Cerebellar cortex (tissue), 1 donor: ENCODE measurements around the gene RIMKLB.

Experiments used
- DNase-seq: peaks from one replicate; pipeline ENCODE4 v3.0.0-alpha.2; 2015; ENCODE audit warnings: low spot score

Gene RIMKLB, protein sequence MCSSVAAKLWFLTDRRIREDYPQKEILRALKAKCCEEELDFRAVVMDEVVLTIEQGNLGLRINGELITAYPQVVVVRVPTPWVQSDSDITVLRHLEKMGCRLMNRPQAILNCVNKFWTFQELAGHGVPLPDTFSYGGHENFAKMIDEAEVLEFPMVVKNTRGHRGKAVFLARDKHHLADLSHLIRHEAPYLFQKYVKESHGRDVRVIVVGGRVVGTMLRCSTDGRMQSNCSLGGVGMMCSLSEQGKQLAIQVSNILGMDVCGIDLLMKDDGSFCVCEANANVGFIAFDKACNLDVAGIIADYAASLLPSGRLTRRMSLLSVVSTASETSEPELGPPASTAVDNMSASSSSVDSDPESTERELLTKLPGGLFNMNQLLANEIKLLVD

DNA sequence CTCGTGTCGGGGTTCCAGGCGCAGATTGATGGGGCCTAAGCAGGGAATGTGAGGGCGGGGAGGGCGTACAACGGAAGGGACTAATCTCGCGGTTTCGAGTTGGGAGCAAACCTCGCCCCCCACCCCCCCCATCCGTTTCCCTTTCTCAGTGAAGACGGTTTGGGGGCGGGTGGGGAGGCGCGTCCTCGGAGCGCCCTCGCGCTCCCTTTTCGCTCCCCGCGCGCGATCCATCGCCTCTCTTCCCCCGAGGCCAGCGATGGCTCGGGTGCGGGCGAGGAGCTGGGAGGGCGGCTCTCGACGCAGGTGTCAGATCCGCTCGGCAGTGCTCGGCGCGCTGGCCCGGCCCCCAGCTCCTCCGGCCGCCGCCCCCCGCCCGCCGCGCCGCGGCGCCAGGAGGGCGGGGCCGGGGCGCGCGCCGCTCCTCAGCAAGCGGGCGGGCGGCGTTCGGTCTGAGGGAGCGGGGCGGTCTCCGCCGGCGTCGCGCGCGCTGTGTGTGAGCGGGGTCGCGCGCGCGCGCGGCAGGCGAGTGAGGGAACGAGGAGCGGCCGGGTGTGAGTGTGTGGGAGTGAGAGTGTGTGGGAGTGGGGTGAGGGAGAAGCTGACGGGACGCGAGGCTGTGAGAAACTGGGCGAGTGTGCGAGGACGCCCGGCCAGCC is at the start of gene RIMKLB:
Gene RIMKLB, plus strand, starts transcription at position 516 of the 656 bp plus-strand sequence. CDS start 15,876 bp downstream, outside the sequence.
- peak; percentile 74 for DNase-seq

DNA sequence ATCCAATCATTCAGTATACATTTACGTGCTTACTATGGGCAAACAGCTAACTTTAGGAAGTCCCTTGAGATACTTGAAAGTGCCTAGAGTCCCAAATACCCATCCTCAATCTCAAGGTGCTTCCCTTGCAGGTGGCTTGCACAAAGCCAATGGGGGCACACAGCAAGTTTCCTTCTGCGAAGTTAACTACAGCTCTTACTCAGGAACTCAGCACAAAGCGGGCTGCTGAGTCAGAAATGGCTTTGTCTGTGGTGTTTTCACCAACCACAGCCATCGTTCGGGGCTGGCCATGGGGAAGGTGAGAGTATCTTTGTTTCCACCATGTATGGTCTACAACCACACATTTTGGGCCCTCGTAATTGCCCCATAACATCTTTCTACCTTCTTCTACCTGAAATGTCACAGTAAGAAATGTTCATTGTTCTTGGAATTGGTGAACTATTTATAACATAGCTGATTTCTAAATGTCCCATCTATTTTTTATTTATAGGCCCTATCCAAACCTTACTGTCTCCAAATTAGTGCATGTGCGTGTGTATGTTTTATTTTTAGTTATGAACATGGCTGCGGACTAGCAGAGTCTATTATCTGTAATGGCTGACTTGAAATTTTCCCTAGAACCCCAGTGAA is 49.1 kb upstream of the RIMKLB start:
- no peak for DNase-seq

DNA sequence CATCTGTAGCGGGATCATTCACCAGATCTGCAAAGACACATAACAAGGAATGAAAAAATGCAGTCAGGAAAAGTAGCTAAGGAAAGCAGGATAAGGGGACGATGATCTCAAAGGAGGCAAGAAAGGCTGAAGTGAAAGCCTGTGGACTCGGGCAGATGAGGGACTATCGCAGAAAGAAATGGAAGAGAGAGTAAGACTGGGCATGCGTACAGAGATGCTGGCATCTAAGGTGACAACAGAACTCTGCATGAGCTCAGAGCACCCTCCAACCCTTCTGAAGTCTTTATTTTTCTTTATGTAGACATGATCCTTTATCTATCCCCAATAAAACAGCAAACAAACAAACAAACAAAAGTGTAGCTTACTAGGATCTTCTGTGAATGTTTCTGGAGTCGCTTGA is 42.4 kb upstream of the RIMKLB start:
- no peak for DNase-seq

DNA sequence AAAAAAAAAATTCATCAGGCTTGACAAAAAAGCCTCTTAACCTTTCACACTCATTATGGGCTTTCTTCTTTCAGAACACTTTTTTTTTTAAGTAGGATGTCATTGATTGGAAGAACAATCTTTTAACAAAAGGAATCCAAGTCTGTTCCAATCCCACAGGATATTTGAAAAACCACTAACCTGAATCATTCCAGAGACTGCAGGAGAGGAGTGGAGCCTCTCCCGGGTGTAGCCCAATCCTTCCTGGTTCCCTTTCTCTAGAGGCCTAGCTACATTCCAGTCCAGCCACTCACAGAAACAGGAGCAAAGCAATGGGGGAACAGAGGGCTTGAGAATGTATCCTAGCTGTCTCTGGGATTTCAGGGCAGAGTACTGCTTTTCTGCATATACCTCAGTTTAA is 39.4 kb upstream of the RIMKLB start:
- DNase-seq = no peak

DNA sequence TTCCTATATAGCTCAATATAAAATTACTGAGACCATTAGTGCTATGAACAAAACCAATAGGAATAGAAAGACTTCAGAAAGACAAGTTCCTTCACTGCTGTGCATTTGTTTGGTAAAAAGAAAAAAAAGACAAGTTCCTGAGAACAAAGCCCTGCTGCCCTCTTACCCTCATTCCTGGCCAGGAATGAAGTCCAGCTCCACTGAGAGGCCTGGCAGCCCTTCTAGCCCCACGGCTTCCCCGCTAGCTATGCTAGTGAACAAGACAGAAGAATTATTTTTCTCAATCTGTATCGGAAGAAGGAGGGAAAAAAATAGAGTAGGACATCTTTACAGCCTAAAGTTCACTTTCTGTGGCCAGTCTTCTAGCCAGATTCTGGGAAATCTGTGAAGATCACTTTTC is 36.8 kb upstream of the RIMKLB start:
- DNase-seq = no peak

DNA sequence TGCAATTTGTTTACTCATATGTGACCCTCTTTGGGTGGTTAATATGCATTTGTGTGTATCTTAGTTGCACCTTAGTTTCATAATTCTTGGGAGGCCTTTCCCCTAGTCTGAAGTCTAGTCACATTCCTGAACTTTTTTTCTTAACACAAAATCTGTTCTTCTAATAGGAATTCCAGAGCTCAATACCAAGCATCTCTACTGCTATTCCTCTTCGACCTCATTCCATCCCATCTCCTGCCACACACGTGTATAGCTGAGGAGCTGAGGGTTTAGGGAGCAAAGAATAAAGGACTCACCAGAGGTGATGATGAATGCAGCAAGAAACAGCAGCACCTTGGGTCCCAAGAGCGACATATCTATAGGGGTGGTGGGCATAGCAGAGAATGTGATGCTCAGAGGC is 36.0 kb upstream of the RIMKLB start:
- no peak for DNase-seq

DNA sequence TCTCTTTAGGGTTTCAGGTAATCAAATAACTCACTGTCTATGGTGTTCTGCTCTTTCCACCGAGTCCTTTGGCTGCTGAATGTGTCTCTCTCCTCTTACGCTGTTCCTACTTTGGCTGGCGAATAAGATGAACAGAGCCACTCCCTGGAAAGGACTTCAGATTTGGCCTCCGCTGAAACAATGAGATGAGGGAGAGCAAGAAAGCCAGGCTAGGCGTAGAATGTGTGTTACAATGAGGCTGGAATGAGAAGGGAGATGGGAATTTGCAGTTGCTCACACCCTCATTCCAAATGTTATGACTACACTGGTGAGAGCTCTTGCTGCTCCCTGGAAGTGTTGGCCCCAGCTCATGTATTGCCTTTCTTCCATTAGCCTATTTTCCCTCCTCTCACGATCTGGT is 35.2 kb upstream of the RIMKLB start, which contains the start of gene MFAP5:
Gene MFAP5, minus strand, starts transcription at position 234 of the 400 bp plus-strand sequence. CDS start 722 bp downstream, outside the sequence.
- no peak for DNase-seq

DNA sequence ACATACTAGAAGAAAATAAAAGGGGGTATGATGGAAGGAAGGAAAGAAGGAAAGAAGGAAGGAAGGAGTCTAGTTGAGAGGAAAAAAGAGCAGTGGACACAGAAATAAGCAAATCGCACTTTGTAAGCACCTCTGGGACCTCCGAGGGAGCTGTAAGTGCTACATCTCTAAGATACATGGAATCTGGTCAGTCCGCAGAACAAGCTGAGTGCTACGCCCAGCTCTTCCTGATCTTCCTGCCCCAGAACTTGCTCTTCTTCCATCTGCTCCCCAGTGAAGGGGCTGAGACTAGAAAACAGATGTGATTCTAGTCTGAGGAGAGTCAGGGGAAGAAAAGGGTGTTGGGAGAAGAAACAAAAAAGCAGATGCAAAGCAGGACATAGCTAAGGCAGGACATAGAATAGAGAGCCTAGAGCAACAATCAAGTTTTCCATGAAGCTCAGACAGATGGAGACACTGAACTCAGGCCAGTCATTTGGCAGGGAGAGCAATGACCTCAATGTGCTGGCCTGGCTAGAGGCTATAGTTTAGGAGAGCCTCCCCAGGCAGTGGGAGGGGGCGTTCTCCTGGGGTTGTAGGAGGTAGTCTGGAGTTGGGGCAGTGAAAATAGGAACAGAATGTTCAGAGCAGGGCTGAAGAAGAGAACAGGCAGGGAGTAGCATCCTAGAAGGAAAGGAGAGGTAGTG is 33.4 kb upstream of the RIMKLB start:
- peak; percentile 54 for DNase-seq

DNA sequence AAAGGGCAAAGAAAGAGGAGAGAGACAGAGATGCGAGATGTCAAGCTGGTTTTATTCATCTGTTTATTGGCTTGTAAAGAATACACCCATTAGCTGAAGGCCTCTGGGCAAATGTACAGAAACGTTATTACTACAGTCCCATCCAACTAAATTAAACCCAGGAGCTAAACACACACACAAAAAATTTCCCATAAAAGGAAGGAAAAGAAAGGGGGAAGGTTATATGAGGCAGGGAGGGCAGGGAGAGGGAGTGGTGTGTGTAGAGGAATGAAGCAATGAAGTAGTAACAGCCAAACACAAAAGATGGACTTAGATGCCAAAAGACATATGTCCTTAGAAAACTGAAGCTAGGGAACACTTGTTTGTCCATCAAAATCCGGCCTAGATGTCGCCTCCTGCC is 32.0 kb upstream of the RIMKLB start:
- no peak for DNase-seq

DNA sequence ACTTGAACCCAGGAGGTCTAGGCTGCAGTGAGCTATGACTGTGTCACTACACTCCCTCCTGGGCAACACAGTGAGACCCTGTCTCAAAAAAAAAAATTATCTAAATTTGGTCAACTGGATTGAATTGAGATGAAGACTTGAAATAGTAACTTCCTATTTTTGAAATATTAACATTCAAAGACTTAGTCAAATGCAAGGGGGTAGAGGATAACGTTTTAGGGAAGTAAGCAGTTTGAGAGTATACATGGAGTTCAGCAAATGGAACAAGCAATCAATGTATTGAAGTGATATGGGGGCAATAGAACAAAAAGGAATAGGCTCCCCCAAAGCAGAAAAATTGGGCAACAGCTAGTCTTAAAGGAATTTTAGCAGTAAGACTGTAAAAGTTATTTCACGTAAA is 30.5 kb upstream of the RIMKLB start:
- DNase-seq = no peak

DNA sequence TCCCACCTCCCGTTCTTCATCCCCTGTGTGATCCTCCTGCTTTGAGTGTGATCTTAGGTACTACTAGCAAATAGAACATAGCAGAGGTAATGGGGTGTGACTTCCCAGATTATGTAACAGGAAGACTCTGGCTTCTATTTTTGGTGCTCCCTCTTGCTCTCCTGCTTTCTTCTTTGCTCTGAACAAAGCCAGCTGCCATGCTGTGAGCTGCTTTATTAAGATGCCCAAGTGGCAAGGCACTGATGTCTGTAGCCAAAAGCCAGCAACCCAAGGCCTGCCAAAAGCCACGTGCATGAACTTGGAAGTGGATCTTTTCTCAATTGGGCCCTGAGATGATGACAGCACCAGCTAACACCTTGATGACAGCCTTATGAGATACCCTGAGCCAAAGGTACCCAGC is 29.4 kb upstream of the RIMKLB start:
- DNase-seq = peak; percentile 92

DNA sequence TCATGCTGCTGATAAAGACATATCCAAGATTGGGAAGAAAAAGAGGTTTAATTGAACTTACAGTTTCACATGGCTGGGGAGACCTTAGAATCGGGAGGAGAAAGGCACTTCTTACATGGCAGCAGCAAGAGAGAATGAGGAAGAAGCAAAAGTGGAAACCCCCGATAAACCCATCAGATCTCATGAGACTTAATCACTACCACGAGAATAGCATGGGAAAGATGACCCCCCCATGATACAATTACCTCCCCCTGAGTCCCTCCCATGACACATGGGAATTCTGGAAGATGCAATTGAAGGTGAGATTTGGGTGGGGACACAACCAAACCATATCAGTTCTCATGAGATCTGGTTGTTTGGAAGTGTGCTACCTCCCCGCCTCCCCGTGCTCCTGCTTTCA is 25.4 kb upstream of the RIMKLB start:
- no peak for DNase-seq

DNA sequence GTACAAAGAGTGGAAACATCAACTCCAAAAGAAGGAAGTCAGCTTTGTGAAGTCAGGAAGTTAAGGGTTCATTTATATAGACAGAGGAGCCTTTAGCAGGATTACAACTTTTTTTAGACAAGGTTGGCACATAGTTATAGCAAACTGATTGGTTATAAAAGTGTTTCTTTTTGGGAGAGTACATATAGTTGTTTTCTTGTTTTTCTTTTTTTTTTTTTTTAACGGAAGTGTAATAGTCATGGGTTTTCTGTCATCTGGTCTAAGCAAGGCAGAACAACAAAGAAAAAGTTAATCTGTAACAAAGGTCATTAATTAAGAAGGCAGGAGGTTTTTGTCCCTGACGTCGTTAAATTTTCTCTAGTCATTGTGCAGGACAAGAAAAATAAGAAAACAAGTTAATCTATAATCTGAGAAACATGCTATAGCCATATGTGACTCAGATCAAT is 22.2 kb upstream of the RIMKLB start:
- no peak for DNase-seq

DNA sequence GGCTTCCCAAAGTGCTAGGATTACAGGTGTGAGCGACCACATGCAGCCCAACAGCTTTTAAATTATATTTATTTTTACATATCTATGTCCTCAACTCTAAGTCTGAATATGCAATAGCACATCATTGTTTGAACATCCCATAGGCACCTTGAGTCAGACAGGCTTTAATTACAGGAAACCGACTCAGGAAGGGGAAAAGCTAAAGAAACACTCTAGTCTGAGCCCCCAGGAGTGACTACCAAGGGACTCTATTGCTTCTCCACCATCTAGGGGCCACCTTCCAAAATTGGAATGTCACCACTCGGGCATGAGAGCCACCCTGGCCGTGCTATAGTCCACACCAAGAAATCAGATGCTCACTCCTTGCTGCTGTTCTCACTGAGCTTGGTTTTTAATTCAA is 21.1 kb upstream of the RIMKLB start:
- no peak for DNase-seq

DNA sequence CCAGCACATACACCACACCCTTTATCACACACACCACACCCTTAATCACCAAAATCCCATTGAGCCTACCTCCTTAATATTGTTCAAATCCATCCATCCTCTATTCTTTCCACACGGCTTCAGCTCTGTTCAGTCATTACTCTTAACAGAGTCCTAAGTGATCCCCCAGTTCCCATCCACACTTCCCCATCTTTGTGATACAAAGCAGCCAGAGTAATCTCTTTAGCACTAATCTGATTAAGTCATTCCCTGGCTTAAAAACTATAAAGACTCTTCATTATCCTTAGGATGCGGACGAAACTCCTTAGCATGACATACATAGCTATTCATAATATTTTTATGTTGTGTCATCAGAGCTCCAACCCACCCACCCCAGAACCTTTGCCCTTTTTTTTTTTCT is 20.4 kb upstream of the RIMKLB start:
- no peak for DNase-seq

DNA sequence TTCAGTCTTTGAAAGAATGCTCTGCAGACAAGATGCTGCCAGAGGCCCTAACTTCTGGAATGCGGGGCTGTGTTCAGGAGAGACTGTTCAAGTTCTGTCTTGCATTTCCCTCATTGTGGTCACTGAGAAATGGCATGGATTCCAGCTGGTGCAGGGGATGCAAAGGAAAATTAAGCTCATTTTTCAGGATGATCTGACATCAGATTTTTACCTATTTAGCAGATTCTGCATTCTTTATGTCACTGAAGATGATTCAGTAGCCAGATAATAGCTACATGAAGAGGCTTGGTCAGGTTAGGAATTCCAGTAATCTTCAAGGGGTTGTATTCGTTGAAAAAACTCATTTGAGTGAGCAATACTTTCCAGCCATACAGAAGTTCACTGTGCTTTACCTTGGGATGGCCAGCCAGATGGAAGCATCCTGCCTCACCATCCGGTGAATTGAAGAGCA is 19.1 kb upstream of the RIMKLB start:
- DNase-seq = no peak

DNA sequence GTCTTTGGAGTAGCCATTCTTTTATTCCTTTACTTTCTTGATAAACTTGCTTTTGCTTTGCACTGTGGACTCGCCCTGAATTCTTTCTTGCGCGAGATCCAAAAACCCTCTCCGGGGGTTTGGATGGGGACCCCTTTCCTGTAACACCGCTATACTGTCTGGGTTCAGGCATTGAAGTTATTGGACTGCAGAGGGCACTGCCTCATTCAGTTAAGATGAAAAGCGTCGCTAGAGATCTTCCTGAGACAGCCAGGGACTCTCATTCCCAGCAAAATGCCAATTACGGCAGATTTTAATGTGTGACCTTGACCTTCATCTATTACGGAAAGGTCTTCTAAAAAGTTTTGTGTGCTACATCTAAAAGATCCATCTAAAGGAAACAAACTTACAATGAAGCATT is 17.3 kb upstream of the RIMKLB start:
- DNase-seq = no peak

DNA sequence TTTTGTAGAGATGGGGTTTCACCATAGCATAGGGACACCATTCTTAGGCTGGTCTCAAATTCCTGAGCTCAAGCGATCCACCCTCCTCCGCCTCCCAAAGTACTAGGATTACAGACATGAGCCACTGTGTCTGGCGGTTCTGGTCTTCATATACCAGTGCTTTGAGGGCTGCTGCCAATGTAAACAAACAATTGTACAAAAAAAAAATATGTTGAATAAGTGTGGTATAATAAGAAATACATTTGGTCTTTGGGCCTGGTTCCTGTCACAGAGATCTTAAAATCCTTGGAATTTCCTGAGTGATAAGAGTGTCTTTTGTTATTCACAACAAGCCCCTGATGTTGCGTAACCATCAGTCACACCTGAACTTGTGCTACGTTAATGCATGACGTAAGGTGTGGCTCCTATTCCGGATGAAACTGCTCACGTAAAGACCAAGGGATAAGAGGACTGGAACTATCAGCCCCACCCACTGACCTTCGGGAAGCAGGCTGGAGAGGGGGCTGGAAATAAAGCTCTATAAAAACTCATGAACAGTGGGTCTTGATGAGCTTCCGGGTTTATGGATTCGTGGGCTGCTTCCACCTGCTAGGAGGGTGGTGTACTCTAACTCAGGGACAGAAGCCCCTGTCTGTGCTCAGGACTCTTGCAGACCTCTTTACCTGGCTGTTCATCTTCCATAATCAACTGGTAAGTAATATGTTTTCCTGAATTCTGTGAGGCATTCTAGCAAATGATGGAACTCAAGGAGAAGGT is 16.5 kb upstream of the RIMKLB start:
- DNase-seq = no peak

DNA sequence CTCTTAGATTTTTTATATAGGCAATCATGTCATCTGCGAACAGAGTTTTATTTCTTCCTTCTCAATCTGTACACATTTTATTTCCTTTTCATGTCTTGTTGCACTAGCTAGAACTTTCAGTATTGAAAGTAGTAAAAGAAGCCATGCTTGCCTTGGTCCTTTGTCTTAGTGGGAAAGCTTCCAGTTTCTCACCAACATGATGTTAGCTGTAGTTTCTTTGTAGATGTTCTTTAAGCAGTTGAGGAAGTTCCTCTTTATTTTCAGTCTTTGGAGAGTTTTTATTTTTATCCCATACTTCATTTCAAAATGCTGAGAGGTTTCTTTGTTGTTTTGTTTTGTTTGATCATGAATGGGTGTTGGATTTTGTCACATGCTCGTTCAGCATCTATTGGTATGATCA is 12.7 kb upstream of the RIMKLB start:
- DNase-seq = no peak

DNA sequence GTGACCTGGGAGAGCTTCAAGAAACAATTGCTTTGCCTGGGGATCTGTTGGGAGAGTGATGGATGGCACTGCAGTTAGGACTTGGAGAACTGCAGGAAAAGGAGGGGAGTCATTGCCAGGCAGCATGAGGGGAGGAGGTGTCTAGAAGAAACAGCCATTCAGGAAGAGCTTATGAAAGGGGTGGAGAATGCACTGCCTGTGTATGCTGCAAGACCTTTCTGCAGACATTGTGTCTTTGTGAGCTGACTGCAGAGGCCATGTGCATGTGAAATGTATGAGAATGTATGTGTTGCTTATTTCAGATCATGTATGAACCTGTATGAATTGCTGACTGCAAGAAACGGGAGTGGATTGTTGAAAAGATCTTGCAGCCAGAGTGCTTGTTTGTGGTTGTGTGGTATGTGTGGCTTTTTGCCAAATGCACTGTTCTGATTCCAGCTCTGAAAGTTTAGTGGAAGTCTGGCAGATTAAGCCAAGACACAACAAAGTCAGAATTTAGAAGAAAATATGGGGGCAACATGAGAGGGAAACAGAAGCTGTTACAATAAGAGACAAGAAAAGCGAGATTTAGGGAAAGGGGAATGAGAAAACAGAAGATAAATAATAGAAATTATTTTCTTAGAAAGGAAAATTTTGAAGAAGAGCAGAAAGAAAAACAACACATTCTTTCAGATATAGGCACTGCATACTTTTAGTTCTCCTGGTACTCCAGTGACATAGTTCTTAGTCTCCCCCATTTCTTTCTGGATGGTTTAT is 9.8 kb upstream of the RIMKLB start:
- peak; percentile 90 for DNase-seq

DNA sequence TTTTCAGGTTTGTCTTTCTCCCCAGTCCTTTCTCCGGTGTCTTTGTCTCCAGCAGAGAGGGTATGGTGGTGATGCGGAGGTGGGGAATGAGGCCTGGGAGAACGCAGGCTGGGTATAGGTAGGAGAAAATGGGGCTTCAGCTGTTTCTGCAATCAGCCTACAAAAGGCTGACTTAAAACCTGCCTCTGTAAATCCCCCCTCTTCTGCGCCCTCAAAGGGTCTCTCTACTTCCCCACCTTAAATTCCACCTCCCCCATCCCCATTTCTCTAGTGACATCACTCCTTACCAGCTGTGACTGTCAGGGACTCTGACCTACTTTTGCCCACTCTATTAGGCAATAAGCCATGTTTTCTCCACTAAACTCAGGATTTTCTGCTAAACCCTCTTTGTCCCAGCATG is 8.1 kb upstream of the RIMKLB start:
- DNase-seq = no peak
